Pons (tissue), 1 donor: Measurements from ENCODE around the gene C6.
"Not testable (repeated sequence)": the region's sequence is repeated elsewhere in the genome, so short reads cannot be mapped to it uniquely, and the experiment has no call there.

Source experiments
- DNase-seq: peaks from one replicate; pipeline ENCODE4 v3.0.0-alpha.2; 2016; ENCODE audit warnings: low spot score

C6 gene

DNA sequence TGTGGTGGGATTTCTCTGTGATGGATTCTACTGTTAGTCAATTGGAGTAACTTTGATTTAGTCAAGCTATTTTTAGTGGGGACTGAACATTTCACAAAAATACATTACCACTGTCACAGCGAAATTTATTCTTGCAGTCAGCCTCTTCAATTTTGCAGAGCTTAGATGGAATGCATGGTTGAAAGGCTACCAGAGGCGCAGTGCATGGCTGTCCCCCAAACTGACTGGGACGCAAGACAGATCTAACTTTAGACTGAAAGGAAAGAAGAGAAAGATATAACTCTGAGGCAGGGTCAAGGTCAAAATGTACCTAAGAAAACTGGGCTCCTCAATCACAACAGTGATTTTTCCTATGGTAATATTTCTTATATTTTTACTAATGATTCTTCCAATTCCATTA lies 13.7 kb downstream of the C6 start:
- no peak for DNase-seq

GRCh38 chr5:41196197-41196596 lies 17.1 kb downstream of the C6 start:
- DNase-seq, result no peak

DNA sequence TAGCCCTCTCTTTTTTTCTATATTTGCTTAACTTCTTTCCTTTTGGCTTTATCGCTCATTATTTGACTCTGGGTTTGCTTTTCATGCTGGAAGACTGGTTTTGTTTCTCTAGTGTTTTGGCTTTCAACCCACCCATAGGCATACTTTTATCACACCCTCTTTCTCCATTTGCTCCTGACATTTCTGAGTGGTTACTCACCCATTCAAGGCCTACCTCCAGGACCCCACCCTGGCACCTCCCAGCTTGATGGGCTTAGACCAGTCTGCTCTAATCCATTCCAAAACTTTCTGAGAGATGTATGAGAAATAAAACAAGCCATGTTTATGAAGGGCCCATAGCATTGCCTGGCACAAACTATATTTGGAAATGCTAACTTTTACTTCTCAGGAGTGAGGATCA lies 18.1 kb downstream of the C6 start:
- DNase-seq, result no peak

DNA sequence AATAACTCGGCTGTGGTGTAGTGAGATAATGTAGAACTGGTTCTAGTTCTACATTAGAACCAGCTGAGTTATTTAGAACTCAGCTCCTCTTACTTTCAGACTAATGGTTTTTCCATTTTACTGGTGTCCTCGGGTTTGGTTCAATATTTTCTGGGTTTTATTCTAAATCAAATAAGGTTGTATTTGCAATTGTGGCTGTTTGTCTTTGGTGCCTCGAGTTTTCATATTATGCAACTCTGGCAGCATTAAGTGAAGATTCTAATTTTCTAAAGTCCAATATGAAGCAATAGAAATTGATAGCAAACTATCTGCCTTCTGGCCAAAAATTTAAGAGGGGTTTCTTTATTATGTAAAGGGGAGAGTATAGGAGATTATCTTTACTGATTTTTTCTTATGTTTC lies 19.0 kb downstream of the C6 start:
- DNase-seq, result no peak

GRCh38 chr5:41193456-41194205 lies 19.7 kb downstream of the C6 start:
- DNase-seq, result peak; percentile 55

GRCh38 chr5:41191249-41191648 lies 22.1 kb downstream of the C6 start:
- no peak for DNase-seq

GRCh38 chr5:41186143-41186542 lies 27.2 kb downstream of the C6 start:
- DNase-seq, result no peak

GRCh38 chr5:41183331-41183730 lies 30.0 kb downstream of the C6 start:
- not testable (repeated sequence) for DNase-seq

DNA sequence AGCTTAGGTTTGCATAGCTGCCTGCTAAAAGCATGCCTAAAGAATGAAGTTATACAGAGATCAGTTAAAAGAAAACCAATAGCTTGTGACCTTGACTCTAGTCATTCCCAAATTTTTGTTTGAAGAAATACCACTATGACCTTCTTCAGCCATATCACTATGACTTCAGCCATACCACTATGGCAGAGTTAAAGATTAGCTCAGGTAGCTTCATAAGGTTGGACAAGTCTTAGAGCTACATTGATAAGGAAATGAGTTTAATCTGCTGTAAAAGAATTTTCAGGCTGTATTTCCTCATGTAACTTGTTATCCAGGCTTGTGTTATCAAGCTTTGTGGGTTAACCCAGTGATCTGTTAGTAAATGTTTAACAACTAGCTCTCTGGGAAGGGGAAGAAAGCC lies 30.7 kb downstream of the C6 start:
- DNase-seq, result no peak

DNA sequence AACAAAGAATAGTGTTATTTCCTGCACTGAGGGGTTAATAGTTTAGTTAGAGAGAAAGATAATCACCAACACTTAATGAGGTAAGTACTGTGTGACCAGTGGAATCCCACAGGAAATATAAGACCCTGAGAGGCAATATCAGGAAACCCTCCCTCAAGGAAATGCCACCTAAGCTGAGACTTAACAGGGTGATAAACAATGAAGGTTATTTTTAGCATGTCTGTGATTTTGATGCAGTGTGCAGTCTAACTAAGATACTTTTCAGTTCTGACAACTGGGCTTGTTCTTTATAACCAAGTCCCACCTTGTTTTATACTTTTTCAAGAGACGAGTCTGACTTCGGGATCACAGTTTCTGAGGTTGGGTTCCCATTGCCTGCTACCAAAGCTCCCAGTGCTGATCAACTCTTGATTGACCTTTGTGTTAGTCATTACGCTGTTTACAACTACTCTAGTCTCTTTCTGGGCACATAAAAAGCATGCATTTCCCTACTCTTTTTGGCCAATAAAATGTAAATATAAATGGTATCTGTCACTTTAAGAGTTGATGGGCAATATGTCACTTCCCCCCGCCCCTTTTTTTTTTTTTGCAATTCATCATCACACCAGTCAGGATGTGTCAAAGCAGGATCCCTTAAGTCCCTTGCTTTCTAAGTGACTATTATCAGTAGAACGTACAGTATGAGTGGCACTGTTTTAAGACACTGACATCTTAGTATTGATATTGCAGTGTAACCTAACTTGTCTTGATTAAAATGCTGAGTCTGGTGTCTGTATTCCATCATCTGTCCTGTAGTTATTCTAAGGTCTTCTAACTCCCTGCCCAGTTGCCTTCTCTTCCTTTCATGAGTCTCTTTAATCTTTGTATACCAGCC lies 31.4 kb downstream of the C6 start:
- DNase-seq, result no peak

DNA sequence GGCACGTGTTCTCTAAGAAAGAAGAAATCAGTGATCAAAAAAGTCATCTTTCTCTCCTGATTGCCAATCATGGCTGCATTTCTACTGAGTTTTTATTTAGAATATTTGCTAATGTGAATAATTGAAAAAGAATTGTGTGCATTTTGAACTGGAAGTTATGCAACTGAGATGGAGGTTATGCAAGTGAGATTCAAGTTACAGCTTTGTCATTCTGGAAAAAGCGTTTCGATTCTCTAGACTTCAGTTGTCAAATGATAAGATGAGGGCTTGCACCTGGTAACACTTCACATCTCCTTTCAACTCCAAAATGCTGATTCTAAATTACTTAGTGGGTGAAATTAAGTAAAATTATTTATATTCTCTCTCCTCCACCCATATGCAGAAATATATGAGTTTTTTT lies 36.4 kb downstream of the C6 start:
- DNase-seq, result no peak

DNA sequence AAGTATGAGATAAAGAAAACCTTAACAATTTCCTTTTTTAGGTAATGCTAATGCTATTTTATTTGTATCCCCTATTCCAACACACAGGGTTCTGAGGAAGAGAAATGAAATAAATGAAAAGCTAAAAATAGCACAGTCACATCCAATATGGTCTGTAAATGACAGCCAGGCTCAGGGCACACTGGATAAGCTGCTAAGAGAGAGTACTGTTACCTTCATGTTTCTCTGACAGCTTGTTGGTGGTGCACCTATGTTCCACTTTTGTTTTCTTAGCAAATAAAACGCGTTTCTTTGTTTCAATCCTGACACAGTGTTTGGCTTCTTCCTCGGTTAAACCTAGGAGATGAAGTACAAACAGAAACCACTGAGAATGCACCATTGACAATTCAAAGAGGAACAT lies 41.3 kb downstream of the C6 start:
- DNase-seq, result no peak

DNA sequence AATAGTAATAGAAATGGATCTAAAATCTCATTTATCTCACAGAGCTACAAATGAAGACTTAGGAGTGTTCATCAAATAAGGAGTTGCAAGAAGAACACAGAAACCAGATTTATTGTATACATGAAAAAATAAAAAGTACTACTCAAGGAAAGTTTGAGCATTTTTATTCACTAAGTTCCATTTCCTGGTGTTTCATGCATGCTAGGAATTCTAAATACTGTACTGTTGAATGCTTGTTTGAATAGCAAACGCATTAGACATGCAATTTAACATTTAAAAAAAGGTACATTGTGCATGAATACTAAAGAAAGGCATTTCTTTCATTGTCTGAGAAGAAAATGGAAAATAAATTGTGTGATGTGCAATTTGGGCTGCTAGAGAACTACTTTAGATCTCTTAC lies 52.1 kb downstream of the C6 start:
- DNase-seq, result no peak

DNA sequence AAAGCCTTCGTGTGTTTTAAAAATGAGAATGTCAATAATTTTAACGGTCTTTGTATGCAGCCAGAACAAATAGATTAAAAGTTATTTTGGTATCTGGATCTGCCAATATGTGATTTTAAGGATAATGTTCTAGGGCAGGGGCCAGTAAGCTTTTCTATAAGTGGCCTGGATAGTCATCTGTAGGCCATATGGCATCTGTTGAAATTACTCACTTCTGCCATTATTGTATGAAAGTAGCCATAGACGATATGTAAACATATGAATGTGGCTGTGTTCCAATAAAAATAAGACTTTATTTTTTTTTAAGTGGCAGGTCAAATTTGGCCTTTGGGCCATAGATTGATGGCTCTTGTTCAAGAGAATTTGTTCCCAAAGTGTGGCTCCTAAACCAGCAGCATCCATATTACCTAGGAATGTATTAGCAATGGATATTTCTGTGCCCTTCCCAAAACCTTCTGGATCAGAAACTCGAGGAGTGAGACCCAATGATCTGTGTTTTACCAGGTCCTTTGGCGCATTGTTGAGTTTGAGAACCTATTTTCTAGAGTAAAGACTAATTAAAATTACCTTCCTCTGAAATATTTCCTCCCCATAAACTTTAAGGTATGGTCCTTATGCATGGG lies 55.9 kb downstream of the C6 start:
- DNase-seq, result no peak

DNA sequence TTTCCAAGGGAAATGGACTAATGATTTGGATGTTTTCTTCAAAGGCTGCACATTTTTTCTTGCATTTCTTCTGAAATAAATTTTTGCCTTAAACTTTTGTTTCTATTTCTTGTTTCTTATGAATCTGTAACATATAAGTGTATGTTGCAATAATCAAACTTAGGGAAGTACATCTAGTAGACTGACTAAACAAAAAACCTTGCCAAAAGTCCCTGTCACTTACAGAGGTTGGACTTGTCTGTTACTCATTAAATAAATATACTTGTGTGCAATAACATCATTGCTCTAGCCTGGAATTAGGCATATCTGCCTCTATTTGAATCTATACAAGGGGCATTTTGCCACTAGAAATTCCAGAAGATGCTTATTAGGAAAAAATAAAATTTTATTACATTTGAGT lies 56.6 kb downstream of the C6 start:
- DNase-seq, result no peak

DNA sequence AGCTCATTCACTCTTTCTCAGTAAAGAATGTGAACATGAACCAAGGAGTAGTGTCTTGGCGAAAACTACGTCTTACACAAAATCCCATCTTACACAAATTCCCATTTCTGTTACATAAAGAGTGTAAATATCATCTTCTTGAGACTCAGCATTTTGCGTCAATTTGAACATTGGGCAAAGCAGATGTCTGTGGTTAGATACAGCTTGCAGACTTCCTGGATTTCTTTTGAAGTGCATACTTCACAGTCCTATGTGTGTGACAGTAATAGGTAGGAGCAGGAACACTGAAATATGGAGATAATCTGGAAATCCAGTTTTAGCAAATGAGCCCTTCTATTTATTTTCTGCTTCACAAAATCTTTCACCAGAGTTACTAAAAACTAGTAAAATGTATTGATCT lies 58.8 kb downstream of the C6 start:
- no peak for DNase-seq

GRCh38 chr5:41151564-41151963 lies 61.8 kb downstream of the C6 start:
- no peak for DNase-seq

DNA sequence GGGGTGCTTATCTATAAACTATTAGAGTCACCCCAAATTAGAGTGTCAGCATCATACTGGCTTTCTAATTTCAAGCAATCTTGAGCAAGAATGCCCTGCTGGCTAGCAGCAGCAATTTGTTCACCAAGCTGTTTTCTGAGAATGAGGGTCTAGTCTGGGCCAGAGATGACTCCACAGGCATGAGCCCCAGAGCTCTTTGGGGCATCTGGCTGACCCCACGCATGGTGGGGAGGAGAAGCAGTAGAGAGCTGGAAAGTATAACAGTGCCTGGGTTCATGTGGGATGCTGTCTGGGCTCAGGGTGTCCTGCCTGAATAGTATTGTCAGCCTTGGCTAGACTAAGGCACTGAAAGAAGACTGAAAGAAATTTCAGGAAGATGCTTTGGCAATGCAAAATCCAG lies 64.9 kb downstream of the C6 start:
- no peak for DNase-seq

- no peak for DNase-seq
Measured at GRCh38 chr5:41145306-41145705, 68.0 kb downstream of the C6 start.

GRCh38 chr5:41143131-41143901 lies 70.0 kb downstream of the C6 start:
- DNase-seq, result no peak

DNA sequence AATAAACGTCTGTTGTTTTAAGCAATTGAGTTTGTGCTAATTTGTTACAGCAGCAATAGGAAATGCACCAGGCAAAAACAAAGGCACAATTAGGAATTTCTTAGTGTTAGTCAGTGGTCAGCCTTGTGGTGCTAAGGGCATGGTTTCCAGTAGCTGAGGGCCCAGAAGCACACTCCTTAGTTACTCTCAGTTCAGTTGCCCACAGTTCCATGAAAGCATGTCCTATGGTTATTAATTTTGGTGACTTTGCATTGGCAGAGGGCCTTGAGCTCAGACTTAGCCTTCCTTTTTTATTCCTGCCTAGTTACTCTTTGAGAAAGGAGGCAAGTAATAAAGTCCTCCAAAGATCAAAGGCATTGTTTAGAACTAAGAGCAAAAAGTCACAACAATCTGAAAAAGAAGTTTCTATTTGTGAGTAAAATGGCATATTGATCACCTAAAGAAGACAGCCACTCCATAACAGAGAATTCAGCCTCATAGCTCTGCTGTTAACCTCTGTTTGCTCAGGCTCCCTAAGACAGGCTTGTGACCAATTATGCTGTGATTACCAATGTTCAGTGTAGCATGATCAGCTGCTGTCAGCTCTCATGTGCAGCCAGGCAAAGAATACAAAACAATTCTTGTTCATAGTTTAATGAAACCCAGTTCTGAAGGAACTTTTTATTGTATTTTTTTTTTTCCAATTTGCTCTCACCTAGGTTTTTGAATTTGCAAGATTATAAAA lies 85.2 kb downstream of the C6 start:
- DNase-seq, result no peak

DNA sequence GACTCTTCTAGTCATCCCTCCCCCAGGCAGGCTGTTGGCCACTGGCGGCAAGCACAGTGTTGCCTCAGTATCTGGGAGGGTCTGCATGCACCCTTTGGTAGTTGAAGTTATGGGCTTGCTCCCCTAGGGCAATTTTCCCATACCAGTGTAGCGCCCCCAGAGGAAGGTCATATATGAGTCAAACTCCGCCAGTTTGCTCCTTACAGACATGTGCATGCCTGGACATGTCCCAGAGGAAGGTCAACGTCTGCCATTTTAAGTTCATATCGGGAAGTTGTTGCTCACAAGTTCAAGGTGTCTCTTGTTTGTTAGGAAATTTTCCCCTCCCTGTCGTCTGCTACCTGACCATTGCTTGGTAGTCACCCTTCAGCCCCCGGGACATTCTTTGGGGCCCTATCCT lies 90.9 kb downstream of the C6 start:
- no peak for DNase-seq
